HCT116 (cell line): Measurements from ENCODE around the gene TYMS. TPM values are rescaled to one million over a fixed set of nuclear protein-coding genes. Genes with fewer than 3 reads are reported as not detected.

Experiments
- ATAC-seq: fragments of 200-7000 bp; cut with Tn5 transposase; 2 replicates; pipeline ENCODE4 v1.9.1; 2020; ENCODE audit warnings: mild to moderate bottlenecking, moderate library complexity
- BruUV-seq: library from RNA; stranded (reverse); fragments of 400-500 nt; replicated peaks from 2 replicates; lab custom pipeline; 2021; lab: Mats Ljungman, UMichigan
- CTCF ChIA-PET: fragments of 300-600 bp; sonication (Branson Sonifier 250); formaldehyde crosslinking; loops from one replicate; lab custom pipeline; 2021; ENCODE audit warnings: antibody characterized with exemption; lab: Charles Lee
- POLR2A ChIA-PET: fragments of 300-600, 350-600 bp; sonication (Branson Sonifier 250); formaldehyde crosslinking; loops from one replicate; lab custom pipeline; 2021; ENCODE audit warnings: antibody characterized with exemption; lab: Charles Lee
- RAD21 ChIA-PET, 2 experiments: fragments of 300-600 bp; sonication (Branson Sonifier 250); formaldehyde crosslinking; loops; one replicate each; lab custom pipeline; 2023; ENCODE audit warnings: low total read pairs in 2 of 2; ENCODE audit not compliant: uncharacterized antibody in 2 of 2, unreplicated experiment in 2 of 2, low non-redundant PET in 1 of 2; lab: Charles Lee
- DNase-seq: peaks from one replicate; pipeline ENCODE4 v3.0.0-alpha.2; 2010; ENCODE audit warnings: low read depth, low spot score
- H2AFZ ChIP-seq: fragments of 200-600 bp; shearing (Covaris generic), sonication (generic); 2 replicates; pipeline ENCODE4 v1.6.1; 2017; ENCODE audit warnings: low read depth, mixed run types, mixed read lengths, antibody characterized with exemption, low read length; ENCODE audit not compliant: poor library complexity, severe bottlenecking
- H3K27ac ChIP-seq: 2 replicates; pipeline ENCODE4 v1.5.1; 2012; ENCODE audit warnings: low read depth, low read length
- H3K27me3 ChIP-seq: fragments of 200-600 bp; sonication (generic); 2 replicates; pipeline ENCODE4 v1.6.1; 2016; ENCODE audit warnings: mixed run types, low read length, mixed read lengths; ENCODE audit not compliant: insufficient read depth
- H3K36me3 ChIP-seq, 2 experiments: fragments of 200-500 bp in 1 of 2; fragments of 200-600 bp in 1 of 2; sonication (Bioruptor generic) in 1 of 2; sonication (generic) in 1 of 2; 2 replicates each; pipeline versions ENCODE4 v1.5.1 to v1.6.1; 2014 to 2016; ENCODE audit warnings: low read length in 2 of 2, inconsistent platforms in 1 of 2, mixed read lengths in 1 of 2, mixed run types in 1 of 2; ENCODE audit not compliant: insufficient read depth in 2 of 2, control insufficient read depth in 1 of 2
- H3K4me1 ChIP-seq, 2 experiments: fragments of 200-600 bp in 1 of 2; sonication (generic) in 1 of 2; 2 replicates each; pipeline versions ENCODE4 v1.5.1 to v1.6.1; 2012 to 2017; ENCODE audit warnings: low read length in 2 of 2, inconsistent platforms in 1 of 2, mild to moderate bottlenecking in 1 of 2, mixed read lengths in 1 of 2, mixed run types in 1 of 2, moderate library complexity in 1 of 2; ENCODE audit not compliant: insufficient read depth in 2 of 2, control insufficient read depth in 1 of 2
- H3K4me2 ChIP-seq: fragments of 200-600 bp; sonication (generic); 2 replicates; pipeline ENCODE4 v1.6.1; 2017; ENCODE audit warnings: mixed run types, low read length, mixed read lengths
- H3K4me3 ChIP-seq, 2 experiments: fragments of 200-600 bp in 1 of 2; sonication (generic) in 1 of 2; replicated peaks in 1 of 2; 2 replicates each; pipeline ENCODE4 v1.5.1; 2011 to 2016; ENCODE audit warnings: low read length in 2 of 2, control low read depth in 1 of 2, low read depth in 1 of 2, mild to moderate bottlenecking in 1 of 2, mixed read lengths in 1 of 2, mixed run types in 1 of 2
- H3K79me2 ChIP-seq: fragments of 200-600 bp; sonication (generic); 2 replicates; pipeline ENCODE4 v1.6.1; 2017; ENCODE audit warnings: mild to moderate bottlenecking, mixed run types, low read length, moderate library complexity, mixed read lengths; ENCODE audit not compliant: insufficient read depth
- H3K9ac ChIP-seq: fragments of 200-600 bp; sonication (generic); 2 replicates; pipeline ENCODE4 v1.6.1; 2016; ENCODE audit warnings: low read length, mixed read lengths
- H3K9me2 ChIP-seq: fragments of 200-600 bp; sonication (generic), shearing (Covaris generic); 2 replicates; pipeline ENCODE4 v1.6.1; 2017; ENCODE audit warnings: mixed run types, mild to moderate bottlenecking, moderate library complexity; ENCODE audit not compliant: insufficient read depth
- H3K9me3 ChIP-seq, 2 experiments: fragments of 200-500 bp in 1 of 2; fragments of 200-600 bp in 1 of 2; sonication (Bioruptor generic) in 1 of 2; sonication (generic) in 1 of 2; 2 replicates each; pipeline ENCODE4 v1.6.1; 2014 to 2017; ENCODE audit warnings: low read length in 2 of 2, mixed read lengths in 2 of 2, inconsistent platforms in 1 of 2, low read depth in 1 of 2, mild to moderate bottlenecking in 1 of 2, mixed run types in 1 of 2, moderate library complexity in 1 of 2; ENCODE audit not compliant: control insufficient read depth in 1 of 2, insufficient read depth in 1 of 2
- H4K20me1 ChIP-seq: fragments of 200-600 bp; sonication (generic), shearing (Covaris generic); 2 replicates; pipeline ENCODE4 v1.6.1; 2017; ENCODE audit warnings: mixed run types, mild to moderate bottlenecking, moderate library complexity; ENCODE audit not compliant: insufficient read depth
- CBX3 ChIP-seq: IDR thresholded peaks from 2 replicates; pipeline ENCODE4 v1.6.1; 2012; ENCODE audit warnings: low read depth
- CEBPB ChIP-seq: IDR thresholded peaks from 2 replicates; pipeline ENCODE4 v1.6.1; 2012; ENCODE audit warnings: low read depth
- CTCF ChIP-seq, 3 experiments: fragments of 200-600 bp in 1 of 3; sonication (generic) in 1 of 3; IDR thresholded peaks in 2 of 3; conservative IDR thresholded peaks in 1 of 3; 2 replicates each; pipeline ENCODE4 v1.5.1; 2012 to 2017; ENCODE audit warnings: low read depth in 2 of 3, low read length in 2 of 3, antibody characterized with exemption in 1 of 3, borderline replicate concordance in 1 of 3, control low read depth in 1 of 3, mild to moderate bottlenecking in 1 of 3, mixed read lengths in 1 of 3, mixed run types in 1 of 3, moderate library complexity in 1 of 3; ENCODE audit not compliant: insufficient read depth in 1 of 3
- EGR1 ChIP-seq: IDR thresholded peaks from 2 replicates; pipeline ENCODE4 v1.6.1; 2012; ENCODE audit warnings: low read depth
- ELF1 ChIP-seq: IDR thresholded peaks from 2 replicates; pipeline ENCODE4 v1.6.1; 2012; ENCODE audit warnings: low read depth, borderline replicate concordance
- EZH2phosphoT487 ChIP-seq: fragments of 200-600 bp; IDR thresholded peaks from 2 replicates; pipeline ENCODE4 v1.6.1; 2018; ENCODE audit warnings: antibody characterized with exemption, borderline replicate concordance
- FOSL1 ChIP-seq: IDR thresholded peaks from 2 replicates; pipeline ENCODE4 v1.6.1; 2012; ENCODE audit warnings: low read depth
- JUND ChIP-seq: IDR thresholded peaks from 2 replicates; pipeline ENCODE4 v1.6.1; 2012
- MAX ChIP-seq: IDR thresholded peaks from 2 replicates; pipeline ENCODE4 v1.6.1; 2012
- POLR2A ChIP-seq: IDR thresholded peaks from 2 replicates; pipeline ENCODE4 v1.7.0; 2011; ENCODE audit warnings: borderline replicate concordance; ENCODE audit not compliant: insufficient read depth, insufficient read length; ENCODE audit errors: extremely low read depth
- POLR2AphosphoS5 ChIP-seq: IDR thresholded peaks from 2 replicates; pipeline ENCODE4 v1.6.1; 2011; ENCODE audit warnings: mild to moderate bottlenecking, low read depth, low read length, moderate library complexity
- RAD21 ChIP-seq: IDR thresholded peaks from 2 replicates; pipeline ENCODE4 v1.6.1; 2012; ENCODE audit warnings: low read depth, mild to moderate bottlenecking
- SP1 ChIP-seq: IDR thresholded peaks from 2 replicates; pipeline ENCODE4 v1.6.1; 2012; ENCODE audit warnings: low read depth
- SRF ChIP-seq: IDR thresholded peaks from 2 replicates; pipeline ENCODE4 v1.6.1; 2012; ENCODE audit warnings: low read depth
- YY1 ChIP-seq: IDR thresholded peaks from 2 replicates; pipeline ENCODE4 v1.6.1; 2011; ENCODE audit warnings: low read length, low read depth, moderate library complexity, mild to moderate bottlenecking; ENCODE audit not compliant: insufficient replicate concordance; ENCODE audit errors: extremely low read depth
- ZFX ChIP-seq: fragments of 450-650 bp; IDR thresholded peaks from 2 replicates; pipeline ENCODE4 v1.6.1; 2017
- ZNF274 ChIP-seq: fragments of 200-500 bp; sonication (Bioruptor generic); IDR thresholded peaks from 2 replicates; pipeline ENCODE4 v1.6.1; 2014; ENCODE audit warnings: mild to moderate bottlenecking, low read depth, low read length, inconsistent platforms
- intact Hi-C: fragments of 100-400 bp; cut with micrococcal nuclease; formaldehyde crosslinking; loops from 2 replicates; pipeline ENCODE4 v1.10.0; 2022
- total RNA-seq: library from RNA; stranded (reverse); gene quantifications from one replicate; pipeline ENCODE4 v1.2.1, GENCODE V29; 2021; ENCODE audit not compliant: unreplicated experiment
- TF ChIP-seq, protein P1 (sequence below): IDR thresholded peaks from 2 replicates; pipeline ENCODE4 v1.6.1; 2012
- TF ChIP-seq, protein P2 (sequence below): IDR thresholded peaks from 2 replicates; pipeline ENCODE4 v1.6.1; 2011; ENCODE audit warnings: mild to moderate bottlenecking, low read length, moderate library complexity; ENCODE audit not compliant: insufficient replicate concordance; ENCODE audit errors: extremely low read depth

TYMS gene
- total RNA-seq, 1 experiment from 2014 or later: 245 TPM

- ATAC-seq (no peak), DNase-seq (no peak)
- H3K79me2 ChIP-seq: peaks cover 38% of the 10 kb centered on the region
- peaks cover 0 to 5% of the 10 kb centered on the region in 2 experiments; a peak in 2 of 4 replicates for H3K36me3 ChIP-seq
- H2AFZ ChIP-seq: no peak overlapping the region
- no peaks in the 10 kb centered on the region for H3K27me3 ChIP-seq
- H3K9me3 ChIP-seq: no peaks in the 10 kb centered on the region
- RAD21 ChIA-PET: no interaction called here
- CTCF ChIA-PET: no interaction called here
- H3K4me2 ChIP-seq: no peak overlapping the region
- H4K20me1 ChIP-seq: no peaks in the 10 kb centered on the region
- TF ChIP-seq EGR1 (no peak), JUND (no peak), RAD21 (no peak), SP1 (no peak), CTCF (IDR thresholded peaks at IDR 0.05 in 2 of 3, conservative IDR thresholded peaks at IDR 0.05 in 1 of 3; ENCODE audit: borderline replicate concordance in 1 of 3, insufficient read depth in 1 of 3, low read depth in 2 of 3, low read length in 2 of 3) (no peak), ZFX (no peak), POLR2A (no peak), MAX (no peak), POLR2AphosphoS5 (no peak), EZH2phosphoT487 (no peak), ZNF274 (no peak), CBX3 (no peak), YY1 (no peak), FOSL1 (no peak), ELF1 (no peak), CEBPB (no peak), SRF (no peak)
- TF ChIP-seq, protein P1, sequence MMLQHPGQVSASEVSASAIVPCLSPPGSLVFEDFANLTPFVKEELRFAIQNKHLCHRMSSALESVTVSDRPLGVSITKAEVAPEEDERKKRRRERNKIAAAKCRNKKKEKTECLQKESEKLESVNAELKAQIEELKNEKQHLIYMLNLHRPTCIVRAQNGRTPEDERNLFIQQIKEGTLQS: no peak
- TF ChIP-seq, protein P2, sequence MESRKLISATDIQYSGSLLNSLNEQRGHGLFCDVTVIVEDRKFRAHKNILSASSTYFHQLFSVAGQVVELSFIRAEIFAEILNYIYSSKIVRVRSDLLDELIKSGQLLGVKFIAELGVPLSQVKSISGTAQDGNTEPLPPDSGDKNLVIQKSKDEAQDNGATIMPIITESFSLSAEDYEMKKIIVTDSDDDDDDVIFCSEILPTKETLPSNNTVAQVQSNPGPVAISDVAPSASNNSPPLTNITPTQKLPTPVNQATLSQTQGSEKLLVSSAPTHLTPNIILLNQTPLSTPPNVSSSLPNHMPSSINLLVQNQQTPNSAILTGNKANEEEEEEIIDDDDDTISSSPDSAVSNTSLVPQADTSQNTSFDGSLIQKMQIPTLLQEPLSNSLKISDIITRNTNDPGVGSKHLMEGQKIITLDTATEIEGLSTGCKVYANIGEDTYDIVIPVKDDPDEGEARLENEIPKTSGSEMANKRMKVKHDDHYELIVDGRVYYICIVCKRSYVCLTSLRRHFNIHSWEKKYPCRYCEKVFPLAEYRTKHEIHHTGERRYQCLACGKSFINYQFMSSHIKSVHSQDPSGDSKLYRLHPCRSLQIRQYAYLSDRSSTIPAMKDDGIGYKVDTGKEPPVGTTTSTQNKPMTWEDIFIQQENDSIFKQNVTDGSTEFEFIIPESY: no peak
- H3K27ac ChIP-seq: no peak overlapping the region
- POLR2A ChIA-PET: no interaction called here
- intact Hi-C loops: no loop called here
- BruUV-seq: no TSS peak
- peaks cover 9 to 22% of the 10 kb centered on the region in 2 experiments; a peak in 3 of 4 replicates for H3K4me1 ChIP-seq
- no peaks in the 10 kb centered on the region for H3K9me2 ChIP-seq
- no peak overlapping the region for H3K4me3 ChIP-seq
- H3K9ac ChIP-seq: no peak overlapping the region
These were observed 2.9 kb upstream of the TYMS start for GRCh38 chr18:654601-655000.
